Left ventricle myocardium inferior (tissue), 1 donor: Measurements from ENCODE around the gene ASIC3. TPM values are rescaled to one million over a fixed set of nuclear protein-coding genes. Genes with fewer than 3 reads are reported as not detected.
"Not testable (repeated sequence)": the region's sequence is repeated elsewhere in the genome, so short reads cannot be mapped to it uniquely, and the experiment has no call there.

Experiments used
- DNase-seq: peaks from one replicate; pipeline ENCODE4 v3.0.0-alpha.2; 2020
- H3K27ac ChIP-seq: fragments of 200-600 bp; replicated peaks from 2 replicates; pipeline ENCODE4 v1.8.0; 2021
- H3K27me3 ChIP-seq: fragments of 200-600 bp; 2 replicates; pipeline ENCODE4 v1.8.0; 2021; ENCODE audit warnings: low read depth
- H3K36me3 ChIP-seq: fragments of 200-600 bp; 2 replicates; pipeline ENCODE4 v1.8.0; 2021
- H3K4me1 ChIP-seq: fragments of 200-600 bp; 2 replicates; pipeline ENCODE4 v1.8.0; 2021
- H3K4me3 ChIP-seq: fragments of 200-600 bp; 2 replicates; pipeline ENCODE4 v1.8.0; 2021; ENCODE audit warnings: mild to moderate bottlenecking, moderate library complexity
- H3K9me3 ChIP-seq: fragments of 200-600 bp; replicated peaks from 2 replicates; pipeline ENCODE4 v1.8.0; 2021
- CTCF ChIP-seq: fragments of 200-600 bp; IDR thresholded peaks from 2 replicates; pipeline ENCODE4 v1.8.0; 2021; ENCODE audit warnings: antibody characterized with exemption, mild to moderate bottlenecking, borderline replicate concordance
- intact Hi-C: fragments of 100-400 bp; cut with micrococcal nuclease; formaldehyde crosslinking; loops from one replicate; pipeline ENCODE4 v1.11.0; 2022
- total RNA-seq: library from RNA; stranded (reverse); fragmentation: NEBNext Ultra II Directional; extraction: Animal tissue kit (Norgen Biotek cat#: 25700); gene quantifications from one replicate; pipeline ENCODE4 v1.2.1, GENCODE V29; 2021
- donor health status: DM: no; HTN: yes; CAD: no; lungs with severe emphysema.

ASIC3 gene
- total RNA-seq, 1 donor from 2014 or later: 5.3 TPM

- TF ChIP-seq CTCF: no peak
- Histone ChIP-seq H3K4me3 (no peak overlapping the region), H3K27me3 (peaks cover 19% of the 10 kb centered on the region), H3K4me1 (peaks cover 24% of the 10 kb centered on the region), H3K27ac (no peak overlapping the region), H3K36me3 (no peaks in the 10 kb centered on the region), H3K9me3 (no peaks in the 10 kb centered on the region)
- intact Hi-C loops: no loop called here
- no peak for DNase-seq
Measured at GRCh38 chr7:151025924-151026671, 22.2 kb upstream of the ASIC3 start.

- Histone ChIP-seq H3K4me1 (peaks cover 24% of the 10 kb centered on the region), H3K27me3 (peaks cover 12% of the 10 kb centered on the region), H3K27ac (peak overlapping the region; percentile 93), H3K4me3 (peak overlapping the region; percentile 85)
- DNase-seq, H3K36me3 ChIP-seq, intact Hi-C loops, H3K9me3 ChIP-seq: not testable (repeated sequence)
Measured at GRCh38 chr7:151026771-151027727, 21.3 kb upstream of the ASIC3 start.

DNA sequence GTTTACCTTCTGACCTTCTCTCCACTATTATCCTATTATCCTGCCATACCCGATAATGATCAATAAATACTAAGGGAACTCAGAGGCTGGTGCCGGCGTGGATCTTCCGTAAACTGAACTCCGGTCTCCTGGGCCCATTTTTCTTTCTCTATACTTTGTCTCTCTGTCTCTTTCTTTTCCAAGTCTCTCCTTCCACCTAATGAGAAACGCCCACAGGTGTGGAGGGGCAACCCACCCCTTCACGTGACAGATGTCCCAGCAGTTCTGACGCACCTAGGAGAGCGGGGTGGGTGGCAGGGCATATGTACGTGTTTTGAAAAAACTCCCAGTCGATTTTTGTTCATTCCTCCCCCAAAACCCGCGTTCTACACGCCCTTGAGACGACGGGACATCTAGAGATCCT, 20.6 kb upstream of the ASIC3 start:
- Histone ChIP-seq H3K4me1 (peaks cover 24% of the 10 kb centered on the region), H3K4me3 (peak overlapping the region; percentile 85), H3K27ac (peak overlapping the region; percentile 93)
- DNase-seq, intact Hi-C loops, H3K27me3 ChIP-seq, H3K36me3 ChIP-seq, H3K9me3 ChIP-seq: not testable (repeated sequence)

DNA sequence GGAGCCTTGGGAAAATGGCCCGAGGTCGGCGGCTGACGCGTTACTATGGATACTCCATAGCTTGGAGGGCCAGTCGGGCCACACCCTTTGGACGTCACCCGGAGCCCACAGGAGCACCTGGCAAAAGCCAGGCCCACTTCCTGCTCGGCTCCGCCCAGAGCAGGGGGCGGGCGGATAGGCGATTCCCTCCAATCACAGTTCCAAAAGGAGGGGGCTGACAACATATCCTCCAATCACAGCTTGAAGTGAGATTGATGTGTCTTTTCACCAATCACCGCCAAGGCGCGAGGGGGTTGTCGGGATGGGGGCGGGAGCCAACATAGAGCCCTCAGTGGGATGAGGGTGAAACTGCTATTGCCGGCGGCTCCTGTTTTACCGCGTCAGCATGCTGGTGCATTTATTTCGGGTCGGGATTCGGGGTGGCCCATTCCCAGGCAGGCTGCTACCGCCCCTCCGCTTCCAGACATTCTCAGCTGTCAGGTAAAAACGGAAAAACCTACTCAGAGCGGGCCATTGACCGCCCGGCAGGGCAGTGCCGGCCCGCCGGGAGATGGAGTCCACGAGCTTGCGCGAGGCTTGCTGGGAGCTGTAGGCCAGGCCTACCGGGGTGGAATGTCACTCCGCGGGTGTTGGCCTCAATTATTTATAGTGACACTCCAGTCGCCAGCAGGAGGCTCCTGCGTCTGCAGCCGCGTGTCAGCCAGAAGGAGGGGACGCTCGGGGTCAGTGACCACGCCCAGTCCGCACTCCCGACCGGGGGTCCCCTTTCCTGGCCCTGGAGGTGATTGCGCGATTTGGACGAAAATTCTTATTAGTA, 20.0 kb upstream of the ASIC3 start, which contains the start of gene ABCB8:
Gene ABCB8, plus strand, starts transcription at position 320 of the 817 bp plus-strand sequence. Its CDS starts 66 bp downstream, at position 386.
- intact Hi-C loops: no loop called here
- no peaks in the 10 kb centered on the region for H3K9me3 ChIP-seq

GRCh38 chr7:151028948-151029501, 19.3 kb upstream of the ASIC3 start:
- H3K27ac ChIP-seq: peak overlapping the region; percentile 93
- intact Hi-C loops: no loop called here
- H3K36me3 ChIP-seq: peaks cover 6% of the 10 kb centered on the region
- H3K27me3 ChIP-seq: no peaks in the 10 kb centered on the region
- peaks cover 26% of the 10 kb centered on the region for H3K4me1 ChIP-seq
- H3K4me3 ChIP-seq: peak overlapping the region; percentile 85
- no peak for TF ChIP-seq CTCF
- no peaks in the 10 kb centered on the region for H3K9me3 ChIP-seq
- no peak for DNase-seq

More for the DNA sequence above, 20.0 kb upstream of the ASIC3 start, which contains the start of gene ABCB8:
- peaks cover 4% of the 10 kb centered on the region for H3K27me3 ChIP-seq
- peak; percentile 72 for TF ChIP-seq CTCF
- peak within 1 kb of the TSS; percentile 85 for H3K4me3 ChIP-seq
- peaks cover 24% of the 10 kb centered on the region for H3K4me1 ChIP-seq
- DNase-seq: peak; percentile 96
- H3K27ac ChIP-seq: peak within 1 kb of the TSS; percentile 93
- H3K36me3 ChIP-seq: peaks cover 6% of the 10 kb centered on the region

DNA sequence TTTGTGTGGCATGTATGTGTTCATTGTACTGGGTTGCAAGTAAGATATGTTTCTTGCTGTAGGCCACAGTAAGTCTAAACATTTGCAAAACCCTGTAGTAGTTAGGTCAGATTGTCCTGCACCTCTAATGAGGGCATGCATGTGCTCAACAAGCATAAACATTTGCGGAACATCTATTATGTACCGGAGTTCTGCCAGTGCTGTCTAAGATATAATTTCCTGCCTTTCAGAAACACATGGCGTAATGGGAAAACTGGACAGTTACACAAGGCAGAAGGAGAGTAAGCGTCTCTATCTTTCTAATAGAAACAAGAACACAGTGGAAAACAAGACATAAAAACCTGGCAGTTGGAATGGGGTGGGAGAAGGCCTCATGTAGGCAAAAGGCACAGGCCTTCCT, 17.3 kb upstream of the ASIC3 start:
- peaks cover 24% of the 10 kb centered on the region for H3K36me3 ChIP-seq
- no peaks in the 10 kb centered on the region for H3K27me3 ChIP-seq
- DNase-seq: no peak
- no peak for TF ChIP-seq CTCF
- intact Hi-C loops: loop anchor here (10.0 kb wide), 1 partner anchor 74 kb away; no protein-coding TSS in a partner anchor
- H3K4me1 ChIP-seq: peaks cover 41% of the 10 kb centered on the region
- H3K9me3 ChIP-seq: no peaks in the 10 kb centered on the region
- no peak overlapping the region for H3K4me3 ChIP-seq
- H3K27ac ChIP-seq: no peak overlapping the region
